ENCODE data around the gene ARID1B.

Gene ARID1B

DNA sequence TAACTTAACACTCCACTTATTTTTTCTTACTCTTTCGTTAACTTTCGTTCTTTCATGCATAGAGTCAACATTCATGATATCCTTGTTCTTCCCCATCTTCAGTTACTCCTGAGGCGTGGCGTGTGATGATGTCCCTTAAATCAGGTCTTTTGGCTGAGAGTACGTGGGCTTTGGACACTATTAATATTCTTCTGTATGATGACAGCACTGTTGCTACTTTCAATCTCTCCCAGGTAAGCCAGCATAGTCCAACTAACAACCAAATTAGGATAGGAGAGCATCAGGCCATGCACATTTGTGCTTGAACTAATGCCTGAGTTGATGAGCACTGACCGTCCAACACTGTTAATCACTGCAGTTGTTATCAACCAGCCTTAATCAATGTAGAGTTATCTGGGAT, 426.6 kb downstream of the ARID1B start:
- no peak overlapping the region for H3K4me3 ChIP-seq (ENCODE audit: low read depth, low read length)
- no peak for DNase-seq (ENCODE audit: low read depth)
- TF ChIP-seq, protein P1, sequence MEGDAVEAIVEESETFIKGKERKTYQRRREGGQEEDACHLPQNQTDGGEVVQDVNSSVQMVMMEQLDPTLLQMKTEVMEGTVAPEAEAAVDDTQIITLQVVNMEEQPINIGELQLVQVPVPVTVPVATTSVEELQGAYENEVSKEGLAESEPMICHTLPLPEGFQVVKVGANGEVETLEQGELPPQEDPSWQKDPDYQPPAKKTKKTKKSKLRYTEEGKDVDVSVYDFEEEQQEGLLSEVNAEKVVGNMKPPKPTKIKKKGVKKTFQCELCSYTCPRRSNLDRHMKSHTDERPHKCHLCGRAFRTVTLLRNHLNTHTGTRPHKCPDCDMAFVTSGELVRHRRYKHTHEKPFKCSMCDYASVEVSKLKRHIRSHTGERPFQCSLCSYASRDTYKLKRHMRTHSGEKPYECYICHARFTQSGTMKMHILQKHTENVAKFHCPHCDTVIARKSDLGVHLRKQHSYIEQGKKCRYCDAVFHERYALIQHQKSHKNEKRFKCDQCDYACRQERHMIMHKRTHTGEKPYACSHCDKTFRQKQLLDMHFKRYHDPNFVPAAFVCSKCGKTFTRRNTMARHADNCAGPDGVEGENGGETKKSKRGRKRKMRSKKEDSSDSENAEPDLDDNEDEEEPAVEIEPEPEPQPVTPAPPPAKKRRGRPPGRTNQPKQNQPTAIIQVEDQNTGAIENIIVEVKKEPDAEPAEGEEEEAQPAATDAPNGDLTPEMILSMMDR (IDR thresholded peaks at IDR 0.05; ENCODE audit: insufficient read depth, low read depth, low read length, missing control alignments), result no peak

DNA sequence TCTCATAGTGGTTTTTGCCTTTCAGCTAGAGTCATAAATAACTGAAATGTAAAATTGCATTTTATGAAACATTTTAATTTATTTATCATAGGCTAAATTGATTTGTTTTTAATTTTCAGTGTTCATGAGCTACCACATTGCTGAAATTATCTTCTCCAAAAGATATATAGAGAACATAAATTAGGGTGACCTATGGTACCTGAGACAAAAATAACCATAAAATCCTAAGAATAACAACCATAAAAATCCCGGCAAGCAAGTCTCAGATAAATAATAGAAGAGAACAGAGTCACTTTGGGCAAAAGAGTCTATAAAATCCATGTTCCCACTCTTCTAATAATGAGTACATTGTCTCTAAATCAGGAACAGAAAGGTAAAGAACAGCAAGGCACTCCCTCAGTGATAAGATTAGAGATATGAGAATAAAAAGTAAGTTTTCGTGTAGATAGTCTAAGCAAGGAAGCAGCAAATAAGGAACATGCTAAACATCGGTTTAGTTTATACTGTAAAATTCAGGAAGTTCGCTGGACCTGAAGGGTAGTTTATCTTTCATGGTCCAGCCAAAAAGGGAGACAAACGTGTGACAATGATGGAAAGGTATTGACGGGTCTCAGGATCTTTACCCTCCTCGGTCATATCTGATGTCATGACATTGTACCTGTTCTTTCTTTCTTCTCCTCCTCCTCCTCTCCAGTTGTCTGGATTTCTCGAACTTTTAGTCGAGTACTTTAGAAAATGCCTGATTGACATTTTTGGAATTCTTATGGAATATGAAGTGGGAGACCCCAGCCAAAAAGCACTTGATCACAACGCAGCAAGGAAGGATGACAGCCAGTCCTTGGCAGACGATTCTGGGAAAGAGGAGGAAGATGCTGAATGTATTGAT, 428.5 kb downstream of the ARID1B start:
- TF ChIP-seq, protein P1 (IDR thresholded peaks at IDR 0.05; ENCODE audit: insufficient read depth, low read depth, low read length, missing control alignments), result no peak
- no peak overlapping the region for H3K4me3 ChIP-seq (ENCODE audit: low read depth, low read length)
- no peak for DNase-seq (ENCODE audit: low read depth)

DNA sequence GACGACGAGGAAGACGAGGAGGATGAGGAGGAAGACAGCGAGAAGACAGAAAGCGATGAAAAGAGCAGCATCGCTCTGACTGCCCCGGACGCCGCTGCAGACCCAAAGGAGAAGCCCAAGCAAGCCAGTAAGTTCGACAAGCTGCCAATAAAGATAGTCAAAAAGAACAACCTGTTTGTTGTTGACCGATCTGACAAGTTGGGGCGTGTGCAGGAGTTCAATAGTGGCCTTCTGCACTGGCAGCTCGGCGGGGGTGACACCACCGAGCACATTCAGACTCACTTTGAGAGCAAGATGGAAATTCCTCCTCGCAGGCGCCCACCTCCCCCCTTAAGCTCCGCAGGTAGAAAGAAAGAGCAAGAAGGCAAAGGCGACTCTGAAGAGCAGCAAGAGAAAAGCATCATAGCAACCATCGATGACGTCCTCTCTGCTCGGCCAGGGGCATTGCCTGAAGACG, 429.2 kb downstream of the ARID1B start:
- no peak for DNase-seq (ENCODE audit: low read depth)
- TF ChIP-seq, protein P1 (IDR thresholded peaks at IDR 0.05; ENCODE audit: insufficient read depth, low read depth, low read length, missing control alignments), result no peak
- no peak overlapping the region for H3K4me3 ChIP-seq (ENCODE audit: low read depth, low read length)

DNA sequence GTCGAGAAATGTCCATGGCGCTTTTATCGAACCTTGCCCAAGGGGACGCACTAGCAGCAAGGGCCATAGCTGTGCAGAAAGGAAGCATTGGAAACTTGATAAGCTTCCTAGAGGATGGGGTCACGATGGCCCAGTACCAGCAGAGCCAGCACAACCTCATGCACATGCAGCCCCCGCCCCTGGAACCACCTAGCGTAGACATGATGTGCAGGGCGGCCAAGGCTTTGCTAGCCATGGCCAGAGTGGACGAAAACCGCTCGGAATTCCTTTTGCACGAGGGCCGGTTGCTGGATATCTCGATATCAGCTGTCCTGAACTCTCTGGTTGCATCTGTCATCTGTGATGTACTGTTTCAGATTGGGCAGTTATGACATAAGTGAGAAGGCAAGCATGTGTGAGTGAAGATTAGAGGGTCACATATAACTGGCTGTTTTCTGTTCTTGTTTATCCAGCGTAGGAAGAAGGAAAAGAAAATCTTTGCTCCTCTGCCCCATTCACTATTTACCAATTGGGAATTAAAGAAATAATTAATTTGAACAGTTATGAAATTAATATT, 430.4 kb downstream of the ARID1B start:
- DNase-seq (ENCODE audit: low read depth), result no peak
- no peak overlapping the region for H3K4me3 ChIP-seq (ENCODE audit: low read depth, low read length)
- TF ChIP-seq, protein P1 (IDR thresholded peaks at IDR 0.05; ENCODE audit: insufficient read depth, low read depth, low read length, missing control alignments), result no peak

DNA sequence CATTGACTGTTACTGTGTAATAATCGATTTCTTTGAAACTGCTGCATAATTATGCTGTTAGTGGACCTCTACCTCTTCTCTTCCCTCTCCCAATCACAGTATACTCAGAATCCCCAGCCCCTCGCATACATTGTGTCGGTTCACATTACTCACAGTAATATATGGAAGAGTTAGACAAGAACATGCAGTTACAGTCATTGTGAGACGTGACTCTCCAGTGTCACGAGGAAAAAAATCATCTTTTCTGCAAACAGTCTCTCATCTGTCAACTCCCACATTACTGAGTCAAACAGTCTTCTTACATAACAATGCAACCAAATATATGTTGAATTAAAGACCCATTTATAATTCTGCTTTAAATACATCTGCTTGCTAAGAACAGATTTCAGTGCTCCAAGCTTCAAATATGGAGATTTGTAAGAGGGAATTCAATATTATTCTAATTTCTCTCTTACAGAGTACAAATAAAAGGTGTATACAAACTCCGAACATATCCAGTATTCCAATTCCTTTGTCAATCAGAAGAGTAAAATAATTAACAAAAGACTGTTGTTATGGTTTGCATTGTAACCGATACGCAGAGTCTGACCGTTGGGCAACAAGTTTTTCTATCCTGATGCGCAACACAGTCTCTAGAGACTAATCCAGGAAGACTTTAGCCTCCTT, 432.8 kb downstream of the ARID1B start:
- TF ChIP-seq, protein P1 (IDR thresholded peaks at IDR 0.05; ENCODE audit: insufficient read depth, low read depth, low read length, missing control alignments), result no peak
- no peak overlapping the region for H3K4me3 ChIP-seq (ENCODE audit: low read depth, low read length)

DNA sequence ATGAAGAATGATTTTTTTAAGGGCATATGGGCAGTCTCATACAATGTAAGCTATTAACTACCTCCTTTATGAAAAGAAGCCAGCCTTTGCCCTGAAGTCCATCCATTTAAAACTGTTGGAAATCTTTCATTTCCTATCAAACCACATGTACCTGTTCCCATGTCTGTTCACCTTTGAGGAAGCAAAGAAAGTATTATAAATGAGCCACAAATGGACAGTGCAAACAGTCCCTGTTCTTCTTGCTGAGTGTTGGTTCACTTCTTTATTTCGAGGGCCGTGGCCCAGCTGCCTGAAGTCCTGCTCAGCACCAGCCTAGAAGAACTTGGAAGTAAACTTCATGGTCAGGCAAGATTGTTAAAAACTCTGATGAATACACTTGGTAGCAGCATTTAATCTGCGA, 433.8 kb downstream of the ARID1B start:
- TF ChIP-seq, protein P1 (IDR thresholded peaks at IDR 0.05; ENCODE audit: insufficient read depth, low read depth, low read length, missing control alignments), result no peak
- no peak for DNase-seq (ENCODE audit: low read depth)

More for the DNA sequence above, 432.8 kb downstream of the ARID1B start:
- DNase-seq (ENCODE audit: low read depth), result no peak

More for the DNA sequence above, 433.8 kb downstream of the ARID1B start:
- H3K4me3 ChIP-seq (ENCODE audit: low read depth, low read length), result no peak overlapping the region
